Mucosa of stomach (tissue), 1 donor: ENCODE data around the gene MFSD2A.
"Not testable (repeated sequence)": the region's sequence is repeated elsewhere in the genome, so short reads cannot be mapped to it uniquely, and the experiment has no call there.

Experiments
- H3K27me3 ChIP-seq: one replicate; pipeline ENCODE4 v1.7.0; 2013; ENCODE audit warnings: mild to moderate bottlenecking, low read length; ENCODE audit not compliant: control insufficient read depth, insufficient read depth
- H3K36me3 ChIP-seq: one replicate; pipeline ENCODE4 v1.7.0; 2013; ENCODE audit warnings: low read length; ENCODE audit not compliant: control insufficient read depth, insufficient read depth
- H3K4me1 ChIP-seq: one replicate; pipeline ENCODE4 v1.7.0; 2013; ENCODE audit warnings: mild to moderate bottlenecking, low read length; ENCODE audit not compliant: control insufficient read depth, insufficient read depth
- H3K4me3 ChIP-seq: one replicate; pipeline ENCODE4 v1.7.0; 2013; ENCODE audit warnings: low read length
- H3K9ac ChIP-seq: one replicate; pipeline ENCODE4 v1.7.0; 2013; ENCODE audit warnings: mild to moderate bottlenecking, low read length, moderate library complexity
- H3K9me3 ChIP-seq: one replicate; pipeline ENCODE4 v1.7.0; 2013; ENCODE audit warnings: mild to moderate bottlenecking, low read length, moderate library complexity; ENCODE audit not compliant: control insufficient read depth
- donor health status: Pancreatic carcinoma.

Gene MFSD2A

GRCh38 chr1:39954870-39955546, at the start of gene MFSD2A:
TSS of gene MFSD2A (plus strand) at chr1:39955145. CDS start at chr1:39955293, 148 bp downstream.
- Histone ChIP-seq H3K9ac (peak within 1 kb of the TSS; percentile 66), H3K4me3 (peak within 1 kb of the TSS; percentile 37), H3K4me1 (peaks cover 36% of the 10 kb centered on the region), H3K9me3 (no peaks in the 10 kb centered on the region), H3K36me3 (no peaks in the 10 kb centered on the region), H3K27me3 (no peaks in the 10 kb centered on the region)

GRCh38 chr1:39905172-39905571, 49.8 kb upstream of the MFSD2A start:
- H3K9me3 ChIP-seq = peaks cover 3% of the 10 kb centered on the region
- H3K4me1 ChIP-seq = peaks cover 7% of the 10 kb centered on the region
- no peak overlapping the region for H3K4me3 ChIP-seq
- H3K36me3 ChIP-seq = no peaks in the 10 kb centered on the region
- no peak overlapping the region for H3K9ac ChIP-seq
- H3K27me3 ChIP-seq = peaks cover 21% of the 10 kb centered on the region

GRCh38 chr1:39907528-39908453, 47.2 kb upstream of the MFSD2A start:
- Histone ChIP-seq H3K9ac (no peak overlapping the region), H3K4me1 (no peaks in the 10 kb centered on the region), H3K36me3 (no peaks in the 10 kb centered on the region), H3K27me3 (peaks cover 6% of the 10 kb centered on the region), H3K9me3 (peaks cover 3% of the 10 kb centered on the region), H3K4me3 (no peak overlapping the region)

- Histone ChIP-seq H3K4me1 (no peaks in the 10 kb centered on the region), H3K27me3 (no peaks in the 10 kb centered on the region), H3K9ac (no peak overlapping the region), H3K4me3 (no peak overlapping the region), H3K9me3 (peaks cover 3% of the 10 kb centered on the region), H3K36me3 (no peaks in the 10 kb centered on the region)
Observed at GRCh38 chr1:39908534-39908933, 46.4 kb upstream of the MFSD2A start.

- Histone ChIP-seq H3K27me3 (no peaks in the 10 kb centered on the region), H3K9ac (no peak overlapping the region), H3K9me3 (peaks cover 3% of the 10 kb centered on the region), H3K4me1 (no peaks in the 10 kb centered on the region), H3K36me3 (no peaks in the 10 kb centered on the region), H3K4me3 (no peak overlapping the region)
Observed at GRCh38 chr1:39910263-39910662, 44.7 kb upstream of the MFSD2A start.

DNA sequence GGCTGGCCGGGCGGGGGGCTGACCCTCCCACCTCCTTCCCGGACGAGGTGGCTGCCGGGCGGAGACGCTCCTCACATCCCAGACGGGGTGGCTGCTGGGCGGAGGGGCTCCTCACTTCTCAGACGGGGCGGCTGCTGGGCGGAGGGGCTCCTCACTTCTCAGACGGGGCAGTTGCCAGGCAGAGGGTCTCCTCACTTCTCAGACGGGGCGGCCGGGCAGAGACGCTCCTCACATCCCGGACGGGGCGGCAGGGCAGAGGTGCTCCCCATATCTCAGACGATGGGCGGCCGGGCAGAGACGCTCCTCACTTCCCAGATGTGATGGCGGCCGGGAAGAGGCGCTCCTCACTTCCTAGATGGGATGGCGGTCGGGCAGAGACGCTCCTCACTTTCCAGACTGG, 41.8 kb upstream of the MFSD2A start:
- not testable (repeated sequence) for H3K9me3 ChIP-seq, H3K36me3 ChIP-seq, H3K27me3 ChIP-seq, H3K4me3 ChIP-seq, H3K9ac ChIP-seq, H3K4me1 ChIP-seq

- Histone ChIP-seq H3K4me3 (no peak overlapping the region), H3K9me3 (no peaks in the 10 kb centered on the region), H3K9ac (no peak overlapping the region), H3K4me1 (no peaks in the 10 kb centered on the region), H3K27me3 (no peaks in the 10 kb centered on the region), H3K36me3 (no peaks in the 10 kb centered on the region)
Observed at GRCh38 chr1:39915499-39916129, 39.3 kb upstream of the MFSD2A start.

DNA sequence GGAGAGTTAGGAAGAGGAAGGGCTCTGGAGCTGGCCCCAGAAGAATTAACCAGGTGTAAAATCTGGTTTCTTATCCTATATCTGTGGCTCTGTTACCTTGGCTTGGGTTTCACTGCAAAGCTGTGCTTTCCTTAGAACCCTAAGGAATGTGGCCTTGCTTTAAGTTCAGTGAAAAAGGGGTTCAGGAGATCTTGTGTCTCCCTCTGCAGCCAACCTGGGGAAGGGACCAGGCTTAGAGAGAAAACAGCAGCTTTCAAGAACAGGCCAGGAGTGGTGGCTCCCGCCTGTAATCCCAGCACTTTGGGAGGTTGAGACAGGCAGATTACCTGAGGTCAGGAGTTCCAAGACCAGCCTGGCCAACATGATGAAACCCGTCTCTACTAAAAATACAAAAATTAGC, 37.1 kb upstream of the MFSD2A start:
- Histone ChIP-seq H3K36me3 (no peaks in the 10 kb centered on the region), H3K4me1 (no peaks in the 10 kb centered on the region), H3K27me3 (peaks cover 6% of the 10 kb centered on the region), H3K9ac (no peak overlapping the region), H3K4me3 (no peak overlapping the region), H3K9me3 (no peaks in the 10 kb centered on the region)

DNA sequence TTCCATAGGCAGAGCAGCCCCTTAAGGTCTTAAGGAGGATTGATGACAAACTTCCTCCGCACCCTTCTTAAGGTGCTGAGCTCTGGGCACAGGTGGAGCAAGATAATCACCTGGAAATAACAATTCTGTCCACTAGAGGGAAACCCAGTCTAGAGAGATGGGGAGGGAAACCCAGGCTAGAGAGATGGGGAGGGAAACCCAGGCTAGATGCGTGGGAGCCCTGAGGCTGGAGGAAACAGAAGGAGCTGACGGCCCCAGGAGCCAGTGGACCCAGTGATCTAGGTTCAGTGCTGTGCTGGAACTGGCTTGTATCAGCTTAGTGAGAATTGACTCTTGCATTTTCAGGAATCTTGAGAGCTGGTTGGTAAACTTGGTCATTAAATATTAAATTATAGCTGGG, 35.4 kb upstream of the MFSD2A start:
- H3K9ac ChIP-seq = no peak overlapping the region
- no peaks in the 10 kb centered on the region for H3K9me3 ChIP-seq
- H3K4me1 ChIP-seq = no peaks in the 10 kb centered on the region
- peaks cover 6% of the 10 kb centered on the region for H3K27me3 ChIP-seq
- H3K4me3 ChIP-seq = no peak overlapping the region
- H3K36me3 ChIP-seq = no peaks in the 10 kb centered on the region

GRCh38 chr1:39922251-39922688, 32.7 kb upstream of the MFSD2A start:
- Histone ChIP-seq H3K4me3 (no peak overlapping the region), H3K27me3 (peaks cover 6% of the 10 kb centered on the region)

DNA sequence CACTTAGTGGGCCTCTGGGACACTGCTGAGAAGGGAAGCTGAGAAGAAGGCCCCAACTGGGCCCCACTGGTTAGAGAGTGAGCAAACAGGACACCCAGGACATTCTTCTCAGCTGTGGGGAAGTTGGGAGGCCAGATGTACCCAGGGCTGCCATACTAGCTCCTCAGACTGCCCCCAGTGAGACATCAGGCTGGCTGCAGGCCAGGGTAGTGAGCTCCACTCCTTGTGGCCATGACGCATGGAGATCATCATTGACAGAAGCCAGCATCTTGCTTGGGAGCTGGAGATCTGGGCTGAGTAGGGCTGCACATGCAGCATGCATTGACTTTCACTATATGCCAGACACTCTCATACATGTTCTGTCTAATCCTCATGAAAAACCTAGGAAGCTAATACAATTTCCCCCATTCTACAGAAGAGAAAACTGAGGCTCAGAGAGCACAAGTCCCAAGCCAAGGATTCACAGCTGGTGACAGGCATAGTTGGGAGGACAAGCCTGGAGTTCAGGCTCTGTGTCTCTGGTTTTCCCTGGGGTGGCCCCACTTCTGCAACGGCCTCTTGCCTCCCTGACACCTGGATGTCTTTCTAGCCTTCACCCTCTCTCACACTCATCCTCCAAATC, 29.1 kb upstream of the MFSD2A start:
- H3K4me1 ChIP-seq = peaks cover 16% of the 10 kb centered on the region
- H3K4me3 ChIP-seq = no peak overlapping the region
- H3K36me3 ChIP-seq = no peaks in the 10 kb centered on the region
- H3K9me3 ChIP-seq = no peaks in the 10 kb centered on the region
- peaks cover 6% of the 10 kb centered on the region for H3K27me3 ChIP-seq
- no peak overlapping the region for H3K9ac ChIP-seq

More at GRCh38 chr1:39922251-39922688, 32.7 kb upstream of the MFSD2A start:
- peaks cover 8% of the 10 kb centered on the region for H3K4me1 ChIP-seq
- H3K9ac ChIP-seq = no peak overlapping the region
- H3K36me3 ChIP-seq = no peaks in the 10 kb centered on the region
- H3K9me3 ChIP-seq = no peaks in the 10 kb centered on the region
